ENCODE measurements around the gene SPATA19. TPM values are rescaled to one million over a fixed set of nuclear protein-coding genes. Genes with fewer than 3 reads are reported as not detected.
A peak's percentile ranks its signal among the peaks of the same experiment; 100 is the strongest.

SPATA19 gene
- total RNA-seq, 1 donor from 2014 or later = not detected

DNA sequence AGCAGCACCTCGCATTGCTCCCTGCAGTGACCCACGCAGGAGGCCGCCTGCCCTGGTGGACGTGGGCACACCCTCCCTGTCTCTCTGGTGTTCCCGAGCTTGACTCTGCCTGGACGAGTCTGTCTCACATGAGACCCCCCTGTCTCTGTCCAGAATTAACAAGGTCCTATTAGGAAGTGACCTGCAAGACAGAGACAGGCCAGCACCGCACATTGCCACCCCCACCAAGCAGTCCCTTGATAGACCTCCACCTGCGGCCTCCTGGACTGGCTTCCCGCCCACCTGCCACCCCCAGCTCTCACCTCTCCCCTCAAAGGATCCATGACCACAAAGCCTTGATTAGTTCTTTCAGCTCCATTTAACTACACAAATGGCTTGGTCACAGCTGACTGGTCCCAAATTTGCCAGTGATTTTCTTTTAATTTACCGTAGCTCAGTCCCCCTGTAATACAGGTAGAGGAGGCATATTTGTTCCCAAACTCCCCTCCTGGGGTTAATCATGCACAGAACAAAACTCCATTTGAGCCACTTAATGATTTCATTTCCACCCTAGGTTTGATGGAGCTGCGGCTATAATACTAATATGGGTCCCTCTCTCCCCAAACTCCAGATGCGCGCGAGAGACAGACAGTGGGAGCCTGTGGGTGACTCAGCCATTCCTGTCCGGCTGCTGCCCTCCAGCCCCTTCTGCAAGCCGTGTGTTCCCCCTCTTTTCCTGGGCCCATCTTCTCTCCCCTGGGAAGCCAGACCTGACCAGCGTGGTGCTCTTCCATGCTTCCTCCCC lies 11.2 kb downstream of the SPATA19 start:
- Mint-ChIP-seq H3K9me3 (ENCODE audit: unreplicated experiment) (no peaks in the 10 kb centered on the region), H3K36me3 (ENCODE audit: low read depth, unreplicated experiment) (no peaks in the 10 kb centered on the region), H3K4me1 (ENCODE audit: unreplicated experiment) (peaks cover 22% of the 10 kb centered on the region), H3K4me3 (ENCODE audit: unreplicated experiment) (no peak overlapping the region), H3K27me3 (ENCODE audit: unreplicated experiment) (peaks cover 13% of the 10 kb centered on the region), H3K27ac (ENCODE audit: unreplicated experiment) (no peak overlapping the region)
- TF ChIP-seq, protein P1, sequence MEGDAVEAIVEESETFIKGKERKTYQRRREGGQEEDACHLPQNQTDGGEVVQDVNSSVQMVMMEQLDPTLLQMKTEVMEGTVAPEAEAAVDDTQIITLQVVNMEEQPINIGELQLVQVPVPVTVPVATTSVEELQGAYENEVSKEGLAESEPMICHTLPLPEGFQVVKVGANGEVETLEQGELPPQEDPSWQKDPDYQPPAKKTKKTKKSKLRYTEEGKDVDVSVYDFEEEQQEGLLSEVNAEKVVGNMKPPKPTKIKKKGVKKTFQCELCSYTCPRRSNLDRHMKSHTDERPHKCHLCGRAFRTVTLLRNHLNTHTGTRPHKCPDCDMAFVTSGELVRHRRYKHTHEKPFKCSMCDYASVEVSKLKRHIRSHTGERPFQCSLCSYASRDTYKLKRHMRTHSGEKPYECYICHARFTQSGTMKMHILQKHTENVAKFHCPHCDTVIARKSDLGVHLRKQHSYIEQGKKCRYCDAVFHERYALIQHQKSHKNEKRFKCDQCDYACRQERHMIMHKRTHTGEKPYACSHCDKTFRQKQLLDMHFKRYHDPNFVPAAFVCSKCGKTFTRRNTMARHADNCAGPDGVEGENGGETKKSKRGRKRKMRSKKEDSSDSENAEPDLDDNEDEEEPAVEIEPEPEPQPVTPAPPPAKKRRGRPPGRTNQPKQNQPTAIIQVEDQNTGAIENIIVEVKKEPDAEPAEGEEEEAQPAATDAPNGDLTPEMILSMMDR (IDR thresholded peaks at IDR 0.05; ENCODE audit: unreplicated experiment) = no peak
- no peak for DNase-seq (ENCODE audit: low spot score)

DNA sequence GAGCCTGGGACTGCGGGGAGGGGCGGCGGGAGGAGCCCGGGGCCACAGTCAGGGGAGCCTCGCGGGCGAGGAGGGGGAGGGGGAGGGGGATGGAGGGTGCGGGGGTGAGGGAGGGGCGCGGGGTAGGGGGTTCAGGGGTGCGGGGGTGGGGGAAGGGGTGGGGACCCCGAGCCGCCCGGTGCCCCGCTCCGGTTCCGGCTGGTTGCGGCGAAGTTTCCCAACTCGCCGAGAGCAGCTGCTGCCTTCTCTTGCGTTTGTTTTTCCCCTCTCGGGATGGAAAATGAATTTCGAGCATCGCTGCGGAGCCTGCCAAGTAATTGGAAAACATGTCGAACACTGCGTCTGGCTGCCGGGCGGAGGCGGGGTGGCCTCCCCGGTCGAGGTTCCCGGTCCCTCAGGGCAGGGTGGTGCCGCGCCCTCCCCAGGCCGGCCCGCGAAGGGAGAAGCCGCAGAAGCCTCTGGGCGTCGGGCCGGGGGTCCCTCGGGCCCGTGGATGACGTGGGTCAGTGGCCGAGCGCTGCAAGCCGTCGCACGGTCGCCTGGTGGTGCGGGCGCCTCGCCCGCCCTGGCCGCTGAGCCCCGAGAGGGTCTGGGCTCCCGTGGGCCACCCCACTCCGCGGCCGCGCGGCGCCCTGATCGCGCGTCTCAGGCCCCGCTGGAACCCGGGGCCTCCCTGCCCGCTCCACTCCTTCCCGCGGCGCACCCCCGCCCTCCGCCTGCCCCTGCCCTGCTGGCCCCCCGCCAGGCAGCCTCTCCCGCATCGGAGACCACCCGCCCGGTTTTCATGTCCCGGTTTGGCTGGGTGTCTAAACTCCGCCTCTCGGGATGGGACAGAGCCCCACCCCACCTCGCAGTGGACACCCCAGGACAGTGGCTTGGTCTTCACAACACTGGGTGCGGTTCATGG lies 12.1 kb downstream of the SPATA19 start:
- Mint-ChIP-seq H3K27ac (ENCODE audit: unreplicated experiment) (no peak overlapping the region), H3K27me3 (ENCODE audit: unreplicated experiment) (peaks cover 14% of the 10 kb centered on the region), H3K36me3 (ENCODE audit: low read depth, unreplicated experiment) (no peaks in the 10 kb centered on the region), H3K4me3 (ENCODE audit: unreplicated experiment) (no peak overlapping the region), H3K9me3 (ENCODE audit: unreplicated experiment) (no peaks in the 10 kb centered on the region), H3K4me1 (ENCODE audit: unreplicated experiment) (peaks cover 22% of the 10 kb centered on the region)
- no peak for DNase-seq (ENCODE audit: low spot score)
- TF ChIP-seq, protein P1 (IDR thresholded peaks at IDR 0.05; ENCODE audit: unreplicated experiment) = no peak

DNA sequence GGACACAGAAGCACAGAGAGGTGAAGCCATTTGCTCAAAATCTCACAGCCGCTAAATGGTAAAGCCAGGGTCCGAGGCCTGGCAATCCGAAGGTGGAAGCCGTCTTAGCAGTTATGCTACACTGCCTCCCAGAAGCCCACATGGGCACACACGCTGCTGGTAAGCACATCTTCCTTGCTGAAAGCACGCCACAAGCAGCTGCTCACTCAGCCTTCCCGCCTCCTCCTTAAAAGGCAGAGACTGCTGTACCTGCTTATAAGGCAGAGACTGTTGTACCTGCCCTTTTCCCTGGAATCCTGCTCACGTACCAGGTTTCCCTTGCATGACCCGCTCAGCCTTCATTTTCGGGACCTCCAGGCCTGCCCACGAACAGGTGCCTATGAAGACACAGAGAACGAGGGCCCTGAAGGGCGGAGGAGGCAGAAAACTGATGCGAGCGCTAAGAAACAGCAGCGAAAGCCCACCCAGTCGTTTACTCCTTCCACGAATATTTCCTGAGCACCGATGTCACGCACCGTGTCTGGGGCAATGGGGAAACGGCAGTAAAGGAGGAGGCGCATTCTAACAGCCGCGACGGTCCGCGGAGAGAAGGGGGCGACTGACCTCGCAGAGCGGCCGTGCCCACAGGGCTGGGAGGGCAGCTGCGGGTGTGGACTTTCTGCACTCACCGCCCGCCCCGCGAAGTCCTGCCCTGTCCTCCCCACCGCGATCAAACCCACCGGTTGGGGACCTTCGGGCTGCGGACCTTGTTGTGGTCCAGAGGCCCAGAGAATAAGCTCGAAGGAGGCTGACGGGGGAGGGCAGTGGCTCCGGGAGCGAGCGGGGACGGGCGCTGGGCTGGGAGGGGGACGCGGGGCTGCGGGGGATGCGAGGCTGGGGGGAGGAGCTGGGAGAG lies 13.0 kb downstream of the SPATA19 start:
- TF ChIP-seq, protein P1 (IDR thresholded peaks at IDR 0.05; ENCODE audit: unreplicated experiment) = no peak
- DNase-seq (ENCODE audit: low spot score) = no peak
- no peaks in the 10 kb centered on the region for H3K36me3 Mint-ChIP-seq (ENCODE audit: low read depth, unreplicated experiment)
- peaks cover 22% of the 10 kb centered on the region for H3K4me1 Mint-ChIP-seq (ENCODE audit: unreplicated experiment)
- H3K27ac Mint-ChIP-seq (ENCODE audit: unreplicated experiment) = no peak overlapping the region
- H3K9me3 Mint-ChIP-seq (ENCODE audit: unreplicated experiment) = no peaks in the 10 kb centered on the region
- no peak overlapping the region for H3K4me3 Mint-ChIP-seq (ENCODE audit: unreplicated experiment)
- H3K27me3 Mint-ChIP-seq (ENCODE audit: unreplicated experiment) = peaks cover 17% of the 10 kb centered on the region

DNA sequence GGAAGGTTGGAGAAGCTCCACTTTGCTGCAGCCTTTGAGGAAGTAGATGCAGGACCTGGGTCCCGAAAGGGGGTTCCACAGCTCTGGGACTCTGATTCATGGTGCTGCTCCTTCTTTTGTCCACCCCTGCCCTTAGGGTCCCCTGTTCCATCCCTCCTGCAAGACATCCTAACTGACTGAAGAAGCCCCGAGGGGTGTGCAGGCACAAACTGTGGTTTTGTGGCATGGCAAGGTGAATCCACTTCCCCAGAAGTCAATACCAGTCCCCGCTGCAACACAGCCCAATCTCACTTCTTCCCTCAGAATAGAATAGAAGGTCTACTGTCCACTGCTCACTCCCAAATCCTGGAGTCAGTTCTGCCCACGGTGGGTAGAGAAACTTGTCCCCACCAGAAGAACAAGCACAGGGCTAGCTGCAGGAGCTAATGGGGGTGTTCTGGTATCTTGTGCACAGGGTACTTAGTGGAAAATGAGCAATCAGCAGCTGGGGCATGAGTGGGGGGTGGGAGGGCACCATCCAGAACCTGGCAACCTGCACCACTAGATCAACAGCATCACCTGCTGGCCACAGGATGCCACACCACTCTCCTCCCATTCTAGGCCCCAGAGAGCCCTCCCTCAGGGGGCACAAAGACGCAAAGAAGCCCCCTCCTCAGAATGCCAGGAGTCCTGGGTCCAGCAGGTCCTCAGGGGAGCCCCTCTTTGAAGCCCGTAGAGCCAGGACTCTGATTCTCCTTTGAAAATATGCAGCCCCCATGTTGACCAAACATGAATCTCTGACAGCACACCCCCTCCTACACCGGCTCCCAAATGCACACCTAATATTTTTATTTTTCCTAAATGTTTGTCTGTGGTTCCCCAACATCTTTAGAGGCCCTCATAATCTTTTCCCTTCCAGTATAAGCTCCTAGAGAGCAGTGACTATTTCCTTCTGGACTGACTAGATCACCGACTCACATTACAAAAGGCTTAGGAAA lies 14.1 kb downstream of the SPATA19 start:
- Mint-ChIP-seq H3K9me3 (ENCODE audit: unreplicated experiment) (no peaks in the 10 kb centered on the region), H3K4me1 (ENCODE audit: unreplicated experiment) (peaks cover 15% of the 10 kb centered on the region), H3K4me3 (ENCODE audit: unreplicated experiment) (no peak overlapping the region), H3K27me3 (ENCODE audit: unreplicated experiment) (peaks cover 14% of the 10 kb centered on the region), H3K36me3 (ENCODE audit: low read depth, unreplicated experiment) (no peaks in the 10 kb centered on the region), H3K27ac (ENCODE audit: unreplicated experiment) (no peak overlapping the region)
- no peak for DNase-seq (ENCODE audit: low spot score)
- TF ChIP-seq, protein P1 (IDR thresholded peaks at IDR 0.05; ENCODE audit: unreplicated experiment) = peak; percentile 64
